IMR-90 (cell line): ENCODE data around the gene MED4. TPM values are rescaled to one million over a fixed set of nuclear protein-coding genes. Genes with fewer than 3 reads are reported as not detected.

ENCODE experiments used
- ATAC-seq: fragments of 200-7000 bp; cut with Tn5 transposase; 2 replicates; pipeline ENCODE4 v1.9.1; 2020; ENCODE audit warnings: low read depth, mild to moderate bottlenecking, moderate library complexity
- BruUV-seq: library from RNA; stranded (reverse); fragments of 400-500 nt; replicated peaks from 2 replicates; lab custom pipeline; 2021; lab: Mats Ljungman, UMichigan
- CTCF ChIA-PET: fragments of 300-600 bp; formaldehyde crosslinking; extraction: SDS; loops from one replicate; lab custom pipeline; 2021; ENCODE audit warnings: antibody characterized with exemption; lab: Yijun Ruan, JAX
- POLR2A ChIA-PET: fragments of 300-600 bp; sonication (Branson Sonifier 250); formaldehyde crosslinking; loops from one replicate; lab custom pipeline; 2022; ENCODE audit warnings: antibody characterized with exemption; ENCODE audit not compliant: unreplicated experiment; lab: Charles Lee
- DNase-seq: peaks from one replicate; pipeline ENCODE4 v3.0.0; 2013
- H2AFZ ChIP-seq: replicated peaks from 2 replicates; pipeline ENCODE3; 2013; ENCODE audit warnings: low read length, mild to moderate bottlenecking; ENCODE audit not compliant: poor library complexity
- H2AK5ac ChIP-seq: 2 replicates; pipeline ENCODE4 v1.6.1; 2013; ENCODE audit warnings: low read depth, low read length, inconsistent platforms
- H2AK9ac ChIP-seq: replicated peaks from 2 replicates; pipeline ENCODE3; 2013; ENCODE audit warnings: mild to moderate bottlenecking, low read depth, low read length, moderate library complexity; ENCODE audit not compliant: poor library complexity
- H2BK120ac ChIP-seq: 2 replicates; pipeline ENCODE4 v1.6.1; 2013; ENCODE audit warnings: low read depth, low read length, inconsistent platforms
- H2BK15ac ChIP-seq: 3 replicates; pipeline ENCODE4 v1.6.1; 2013; ENCODE audit warnings: low read depth, low read length, inconsistent platforms
- H2BK20ac ChIP-seq: 2 replicates; pipeline ENCODE4 v1.6.1; 2013; ENCODE audit warnings: low read depth, mild to moderate bottlenecking, inconsistent platforms, low read length, moderate library complexity
- H2BK5ac ChIP-seq: 2 replicates; pipeline ENCODE4 v1.6.1; 2013; ENCODE audit warnings: mild to moderate bottlenecking, low read depth, low read length, inconsistent platforms; ENCODE audit not compliant: poor library complexity, severe bottlenecking
- H3K14ac ChIP-seq: replicated peaks from 2 replicates; pipeline ENCODE4 v1.6.1; 2013; ENCODE audit warnings: low read depth, low read length, inconsistent platforms
- H3K18ac ChIP-seq: 2 replicates; pipeline ENCODE4 v1.6.1; 2013; ENCODE audit warnings: low read depth, low read length, control low read depth
- H3K23ac ChIP-seq: 2 replicates; pipeline ENCODE4 v1.6.1; 2013; ENCODE audit warnings: low read depth, low read length, inconsistent platforms
- H3K27ac ChIP-seq: 2 replicates; pipeline ENCODE4 v1.5.1; 2013; ENCODE audit warnings: mild to moderate bottlenecking, control low read depth, low read length; ENCODE audit not compliant: insufficient read depth
- H3K27me3 ChIP-seq: 2 replicates; pipeline ENCODE4 v1.6.1; 2013; ENCODE audit warnings: low read length; ENCODE audit not compliant: control insufficient read depth, insufficient read depth
- H3K36me3 ChIP-seq: 2 replicates; pipeline ENCODE4 v1.6.1; 2013; ENCODE audit warnings: low read length, mixed read lengths; ENCODE audit not compliant: control insufficient read depth, insufficient read depth
- H3K4ac ChIP-seq: 2 replicates; pipeline ENCODE4 v1.6.1; 2013; ENCODE audit warnings: low read depth, low read length, inconsistent platforms
- H3K4me1 ChIP-seq: 2 replicates; pipeline ENCODE4 v1.6.1; 2013; ENCODE audit warnings: low read length, mixed read lengths; ENCODE audit not compliant: control insufficient read depth, insufficient read depth
- H3K4me2 ChIP-seq: 2 replicates; pipeline ENCODE4 v1.6.1; 2013; ENCODE audit warnings: low read depth, mild to moderate bottlenecking, control low read depth, low read length, moderate library complexity
- H3K4me3 ChIP-seq: 2 replicates; pipeline ENCODE4 v1.5.1; 2013; ENCODE audit warnings: low read depth, mild to moderate bottlenecking, control low read depth, low read length, moderate library complexity; ENCODE audit not compliant: insufficient read depth
- H3K56ac ChIP-seq: 2 replicates; pipeline ENCODE4 v1.6.1; 2013; ENCODE audit warnings: low read length, inconsistent platforms; ENCODE audit not compliant: insufficient read depth; ENCODE audit errors: extremely low read depth
- H3K79me1 ChIP-seq, 2 experiments: 2 replicates each; pipeline ENCODE4 v1.6.1; 2013; ENCODE audit warnings: low read length in 2 of 2, inconsistent platforms in 1 of 2, low read depth in 1 of 2
- H3K9ac ChIP-seq: 2 replicates; pipeline ENCODE4 v1.6.1; 2013; ENCODE audit warnings: low read depth, low read length, control low read depth
- H3K9me1 ChIP-seq: 2 replicates; pipeline ENCODE4 v1.6.1; 2013; ENCODE audit warnings: low read length, inconsistent platforms; ENCODE audit not compliant: insufficient read depth
- H3K9me3 ChIP-seq: 2 replicates; pipeline ENCODE4 v1.6.1; 2013; ENCODE audit warnings: low read length; ENCODE audit not compliant: control insufficient read depth, insufficient read depth
- H4K20me1 ChIP-seq: 2 replicates; pipeline ENCODE4 v1.6.1; 2013; ENCODE audit warnings: low read length, inconsistent platforms; ENCODE audit not compliant: insufficient read depth
- H4K5ac ChIP-seq: 2 replicates; pipeline ENCODE4 v1.6.1; 2013; ENCODE audit warnings: mild to moderate bottlenecking, low read depth, low read length, control low read depth
- H4K8ac ChIP-seq, 2 experiments: 2 replicates each; pipeline ENCODE4 v1.6.1; 2013; ENCODE audit warnings: low read depth in 2 of 2, low read length in 2 of 2, control low read depth in 1 of 2, inconsistent platforms in 1 of 2
- H4K91ac ChIP-seq: 2 replicates; pipeline ENCODE4 v1.6.1; 2013; ENCODE audit warnings: low read depth, low read length, inconsistent platforms; ENCODE audit not compliant: insufficient read depth
- BHLHE40 ChIP-seq: fragments of 150-350 bp; IDR thresholded peaks from 2 replicates; pipeline ENCODE4 v1.6.1; 2016; ENCODE audit warnings: mild to moderate bottlenecking, low read depth, low read length
- MAZ ChIP-seq: IDR thresholded peaks from 2 replicates; pipeline ENCODE4 v1.6.1; 2012; ENCODE audit warnings: low read depth, mild to moderate bottlenecking, low read length, improper control_type of control experiment, moderate library complexity, borderline replicate concordance
- WGBS, 2 experiments: methylation state at CpG; one replicate each; pipeline versions ENCODE4 v1.1.5 to v1.1.7; 2013; ENCODE audit warnings: missing lambda C conversion rate in 2 of 2; ENCODE audit not compliant: insufficient read length in 1 of 2; ENCODE audit errors: extremely low coverage in 2 of 2; 5-methylcytosine and 5-hydroxymethylcytosine counted together
- dilution Hi-C: fragments of 300-500 bp; cut with HindIII; formaldehyde crosslinking; loops from one replicate; pipeline ENCODE4 v1.14.3; 2018; ENCODE audit warnings: low sequenced_read_pairs; ENCODE audit not compliant: unreplicated experiment
- in situ Hi-C: fragments of 300-500 bp; cut with MboI; formaldehyde crosslinking; loops from 3 replicates; pipeline ENCODE4 v1.14.3; 2019; ENCODE audit warnings: low sequenced_read_pairs, inconsistent platforms, mixed read lengths
- intact Hi-C: fragments of 100-400 bp; cut with micrococcal nuclease; formaldehyde crosslinking; loops from 2 replicates; pipeline ENCODE4 v1.10.0; 2022
- polyA plus RNA-seq, 3 experiments: library from polyadenylated mRNA; depleted of rRNA; stranded (reverse); fragments of >200 nt; gene quantifications; 2 replicates each; pipeline ENCODE4 v1.2.3, GENCODE V29; 2012; ENCODE audit warnings: low replicate concordance in 1 of 3
- total RNA-seq: library from RNA; depleted of rRNA; stranded (reverse); fragments of >200 nt; gene quantifications from 2 replicates; pipeline ENCODE4 v1.2.3, GENCODE V29; 2012
- TF ChIP-seq, protein P1 (sequence below): fragments of 150-350 bp; IDR thresholded peaks from 2 replicates; pipeline ENCODE4 v1.6.1; 2017; ENCODE audit warnings: mild to moderate bottlenecking, antibody characterized with exemption, low read length, low read depth

The MED4 gene
- total and polyA plus RNA-seq, 2 of the 4 experiments (the other 2 are of a cell fraction): 25.3 to 40.5 TPM

DNA sequence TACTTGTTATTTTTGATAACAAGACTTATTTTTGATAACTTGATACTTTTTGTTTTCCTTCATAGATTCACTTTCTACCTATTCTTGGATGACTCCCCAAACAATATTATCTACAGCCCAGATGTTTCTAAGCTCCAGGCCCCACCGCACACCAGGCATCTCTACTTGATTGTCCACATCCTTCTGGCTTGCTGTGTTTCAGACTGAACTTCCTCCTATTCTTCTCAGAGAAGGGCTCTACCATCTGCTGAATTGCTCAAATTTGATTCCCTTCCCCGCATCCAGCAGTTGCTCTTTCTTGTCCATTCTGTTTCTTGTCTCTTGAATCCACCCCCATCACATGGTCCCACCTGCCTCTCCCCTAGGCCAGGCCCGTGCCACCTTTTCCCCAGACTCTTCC is 44.4 kb downstream of the MED4 start:
- no TSS peak for BruUV-seq
- H4K8ac ChIP-seq: no peak overlapping the region
- H3K4me2 ChIP-seq: no peak overlapping the region
- no peak for DNase-seq
- dilution Hi-C loops (no loop called here), intact Hi-C loops (no loop called here), in situ Hi-C loops (no loop called here)
- H3K9ac ChIP-seq: no peak overlapping the region
- H3K36me3 ChIP-seq: peaks cover 19% of the 10 kb centered on the region
- H4K20me1 ChIP-seq: no peaks in the 10 kb centered on the region
- H4K91ac ChIP-seq: no peak overlapping the region
- H2AK9ac ChIP-seq: no peak overlapping the region
- no peak overlapping the region for H3K56ac ChIP-seq
- no peaks in the 10 kb centered on the region; the same call in 1 of the 2 replicates for H3K9me1 ChIP-seq
- no peak overlapping the region for H2BK5ac ChIP-seq
- H3K14ac ChIP-seq: no peak overlapping the region
- H3K9me3 ChIP-seq: no peaks in the 10 kb centered on the region
- no peak for ATAC-seq
- H3K4me1 ChIP-seq: no peaks in the 10 kb centered on the region
- no peaks in the 10 kb centered on the region for H3K27me3 ChIP-seq
- H2AK5ac ChIP-seq: no peak overlapping the region
- 100% methylated on average over 1 of the region's 3 CpGs; no CpG with 5 or more reads in 1 of the 2 experiments for WGBS, 2 experiments
- H3K18ac ChIP-seq: no peak overlapping the region
- H2BK20ac ChIP-seq: no peak overlapping the region
- TF ChIP-seq, protein P1, sequence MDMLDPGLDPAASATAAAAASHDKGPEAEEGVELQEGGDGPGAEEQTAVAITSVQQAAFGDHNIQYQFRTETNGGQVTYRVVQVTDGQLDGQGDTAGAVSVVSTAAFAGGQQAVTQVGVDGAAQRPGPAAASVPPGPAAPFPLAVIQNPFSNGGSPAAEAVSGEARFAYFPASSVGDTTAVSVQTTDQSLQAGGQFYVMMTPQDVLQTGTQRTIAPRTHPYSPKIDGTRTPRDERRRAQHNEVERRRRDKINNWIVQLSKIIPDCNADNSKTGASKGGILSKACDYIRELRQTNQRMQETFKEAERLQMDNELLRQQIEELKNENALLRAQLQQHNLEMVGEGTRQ: no peak
- no peak for TF ChIP-seq BHLHE40
- TF ChIP-seq MAZ: no peak
- H4K5ac ChIP-seq: no peak overlapping the region
- no peak overlapping the region for H3K23ac ChIP-seq
- peaks cover 0 to 4% of the 10 kb centered on the region in 2 experiments; a peak in 1 of 4 replicates for H3K79me1 ChIP-seq
- ChIA-PET CTCF (no interaction called here), POLR2A (no interaction called here)
- H2BK15ac ChIP-seq: no peak overlapping the region
- no peak overlapping the region for H3K4me3 ChIP-seq
- H2AFZ ChIP-seq: no peak overlapping the region
- H3K27ac ChIP-seq: no peak overlapping the region
- H2BK120ac ChIP-seq: no peak overlapping the region
- H3K4ac ChIP-seq: no peak overlapping the region
